Prostate gland (tissue), 2 donors: ENCODE data around the gene ADAMTS7. TPM values are rescaled to one million over a fixed set of nuclear protein-coding genes. Genes with fewer than 3 reads are reported as not detected.
"Not testable (repeated sequence)": the region's sequence is repeated elsewhere in the genome, so short reads cannot be mapped to it uniquely, and the experiment has no call there.

Experiments
- DNase-seq: peaks from one replicate; pipeline ENCODE4 v3.0.0-alpha.2; 2019; ENCODE audit warnings: low spot score
- H3K27ac ChIP-seq, 2 donors: fragments of 200-600 bp; sonication (generic); 2 replicates each; pipeline ENCODE4 v1.5.1; 2017 to 2019
- H3K27me3 ChIP-seq: fragments of 200-600 bp; sonication (generic); replicated peaks from 2 replicates; pipeline ENCODE4 v1.5.1; 2019; ENCODE audit not compliant: insufficient read depth
- H3K36me3 ChIP-seq, 2 donors: fragments of 200-600 bp; sonication (generic); 1 replicate in 1 of 2; 2 replicates in 1 of 2; pipeline versions ENCODE4 v1.5.1 to v1.8.1; 2017 to 2019
- H3K4me1 ChIP-seq: fragments of 200-600 bp; sonication (generic); replicated peaks from 2 replicates; pipeline ENCODE4 v1.5.1; 2019
- H3K4me3 ChIP-seq, 2 donors: fragments of 200-600 bp; sonication (generic); 2 replicates each; pipeline ENCODE4 v1.5.1; 2017 to 2019
- H3K9me3 ChIP-seq: fragments of 200-600 bp; sonication (generic); 2 replicates; pipeline ENCODE4 v1.5.1; 2017
- CTCF ChIP-seq, 4 experiments: fragments of 200-600 bp in 2 of 4; fragments of 450-650 bp in 2 of 4; sonication (generic) in 2 of 4; IDR thresholded peaks; 1 replicate in 3 of 4; 2 replicates in 1 of 4; pipeline ENCODE4 v1.5.1; 2016 to 2019; ENCODE audit warnings: antibody characterized with exemption in 4 of 4, mild to moderate bottlenecking in 2 of 4, moderate library complexity in 2 of 4
- POLR2A ChIP-seq: fragments of 450-650 bp; IDR thresholded peaks from one replicate; pipeline ENCODE4 v1.6.1; 2016; ENCODE audit warnings: antibody characterized with exemption, mild to moderate bottlenecking
- POLR2AphosphoS5 ChIP-seq: sonication (generic); formaldehyde crosslinking; IDR thresholded peaks from one replicate; pipeline ENCODE4 v1.6.1; 2017; ENCODE audit warnings: antibody characterized with exemption
- WGBS: methylation state at CpG from one replicate; pipeline ENCODE4 v1.1.5; 2018; 5-methylcytosine and 5-hydroxymethylcytosine counted together
- intact Hi-C: fragments of 100-400 bp; cut with DNase I; formaldehyde crosslinking; loops from one replicate; pipeline ENCODE4 v1.14.2; 2022
- total RNA-seq, 2 donors: library from RNA; depleted of rRNA; stranded (reverse); fragments of >200 nt; gene quantifications; one replicate each; pipeline ENCODE4 v1.1.0, GENCODE V29; 2016

ADAMTS7 gene
- total RNA-seq, 2 donors from 2014 or later, result 1.6 to 7.8 TPM

DNA sequence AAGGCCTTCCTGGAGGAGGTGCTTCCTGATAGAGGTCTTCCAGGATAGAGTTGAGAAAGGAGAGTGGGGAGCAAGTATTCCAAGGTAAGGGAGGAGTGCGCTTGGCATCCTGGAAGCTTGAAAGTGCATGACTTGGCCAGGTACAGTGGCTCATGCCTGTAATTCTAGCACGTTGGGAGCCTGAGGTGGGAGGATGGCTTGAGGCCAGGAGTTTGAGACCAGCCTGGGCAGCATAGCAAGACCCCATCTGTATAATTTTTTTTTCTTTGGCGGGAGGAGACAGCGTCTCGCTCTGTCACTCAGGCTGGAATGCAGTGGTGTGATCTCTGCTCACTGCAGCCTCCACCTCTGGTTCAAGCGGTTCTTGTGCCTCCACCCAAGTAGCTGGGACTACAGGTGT, 42.2 kb upstream of the ADAMTS7 start:
- H3K9me3 ChIP-seq, result no peaks in the 10 kb centered on the region
- WGBS, result 96% methylated on average over 6 of the region's 6 CpGs
- H3K36me3 ChIP-seq, result no peaks in the 10 kb centered on the region
- no peak overlapping the region for H3K4me3 ChIP-seq
- H3K27ac ChIP-seq, result no peak overlapping the region
- intact Hi-C loops, result no loop called here
- no peak for DNase-seq
- TF ChIP-seq POLR2AphosphoS5 (no peak), POLR2A (no peak), CTCF (IDR thresholded peaks at IDR 0.05) (no peak)
- no peaks in the 10 kb centered on the region for H3K27me3 ChIP-seq
- no peaks in the 10 kb centered on the region for H3K4me1 ChIP-seq

GRCh38 chr15:78850941-78851755, 39.9 kb upstream of the ADAMTS7 start:
- intact Hi-C loops, result no loop called here
- H3K27ac ChIP-seq, result no peak overlapping the region
- WGBS, result 43% methylated on average over 6 of the region's 6 CpGs

DNA sequence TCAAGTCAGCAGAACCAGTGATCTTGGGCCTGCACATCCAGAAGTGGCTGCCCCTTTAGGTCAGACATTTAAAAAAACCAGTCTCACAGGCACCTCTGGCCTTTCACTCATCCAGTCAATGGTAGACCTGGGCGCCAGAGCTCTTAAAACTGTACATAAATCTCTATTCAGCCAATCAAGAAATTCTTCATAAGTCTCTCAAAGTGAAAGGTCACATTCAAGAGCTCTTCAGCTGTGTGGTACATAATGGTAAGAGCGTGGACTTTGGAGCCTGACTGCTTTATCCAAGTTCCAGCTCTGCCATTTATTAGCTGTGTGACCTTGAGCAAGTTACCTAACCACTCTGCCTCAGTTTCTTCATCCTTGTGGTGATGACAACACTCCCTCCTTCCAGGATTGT, 39.1 kb upstream of the ADAMTS7 start:
- WGBS, result 90% methylated on average over 2 of the region's 2 CpGs
- DNase-seq, result no peak

More at GRCh38 chr15:78850941-78851755, 39.9 kb upstream of the ADAMTS7 start:
- Histone ChIP-seq H3K27me3 (no peaks in the 10 kb centered on the region), H3K4me3 (no peak overlapping the region), H3K9me3 (no peaks in the 10 kb centered on the region), H3K36me3 (no peaks in the 10 kb centered on the region), H3K4me1 (no peaks in the 10 kb centered on the region)
- no peak for DNase-seq
- no peak for TF ChIP-seq POLR2AphosphoS5
- TF ChIP-seq CTCF (IDR thresholded peaks at IDR 0.05), result no peak
- no peak for TF ChIP-seq POLR2A

DNA sequence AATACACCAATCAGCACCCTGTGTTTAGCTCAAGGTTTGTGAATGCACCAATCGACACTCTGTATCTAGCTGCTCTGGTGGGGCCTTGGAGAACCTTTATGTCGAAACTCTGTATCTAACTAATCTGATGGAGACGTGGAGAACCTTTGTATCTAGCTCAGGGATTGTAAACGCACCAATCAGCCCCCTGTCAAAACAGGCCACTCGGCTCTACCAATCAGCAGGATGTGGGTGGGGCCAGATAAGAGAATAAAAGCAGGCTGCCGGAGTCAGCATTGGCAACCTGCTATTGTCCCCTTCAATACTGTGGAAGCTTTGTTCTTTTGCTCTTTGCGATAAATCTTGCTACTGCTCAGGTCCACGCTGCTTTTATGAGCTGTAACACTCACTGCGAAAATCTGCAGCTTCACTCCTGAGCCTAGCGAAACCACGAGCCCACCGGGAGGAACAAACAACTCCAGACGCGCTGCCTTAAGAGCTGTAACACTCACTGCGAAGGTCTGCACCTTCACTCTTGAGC, 36.2 kb upstream of the ADAMTS7 start:
- intact Hi-C loops, DNase-seq, H3K36me3 ChIP-seq, H3K27ac ChIP-seq, H3K9me3 ChIP-seq, H3K4me1 ChIP-seq, H3K4me3 ChIP-seq, H3K27me3 ChIP-seq: not testable (repeated sequence)
- WGBS, result 80% methylated on average over 15 of the region's 15 CpGs

More for the DNA sequence above, 39.1 kb upstream of the ADAMTS7 start:
- Histone ChIP-seq H3K9me3 (no peaks in the 10 kb centered on the region), H3K27ac (no peak overlapping the region), H3K36me3 (no peaks in the 10 kb centered on the region), H3K4me3 (no peak overlapping the region), H3K27me3 (no peaks in the 10 kb centered on the region), H3K4me1 (no peaks in the 10 kb centered on the region)
- TF ChIP-seq POLR2AphosphoS5 (no peak), CTCF (IDR thresholded peaks at IDR 0.05) (no peak), POLR2A (no peak)
- intact Hi-C loops, result no loop called here

DNA sequence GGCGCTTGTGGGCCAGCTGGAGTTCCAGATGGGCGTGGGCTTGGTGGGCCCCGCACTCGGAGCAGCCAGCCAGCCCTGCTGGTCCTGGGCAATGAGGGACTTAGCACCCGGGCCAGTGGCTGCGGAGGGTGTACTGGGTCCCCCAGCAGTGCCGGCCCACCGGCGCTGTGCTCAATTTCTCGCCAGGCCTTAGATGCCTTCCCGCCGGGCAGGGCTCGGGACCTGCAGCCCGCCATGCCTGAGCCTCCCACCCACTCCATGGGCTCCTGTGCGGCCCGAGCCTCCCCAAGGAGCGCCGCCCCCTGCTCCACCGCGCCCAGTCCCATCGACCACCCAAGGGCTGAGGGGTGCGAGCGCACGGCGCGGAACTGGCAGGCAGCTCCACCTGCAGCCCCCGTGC, 35.6 kb upstream of the ADAMTS7 start:
- H3K9me3 ChIP-seq, DNase-seq, H3K27ac ChIP-seq, H3K36me3 ChIP-seq, H3K4me1 ChIP-seq, intact Hi-C loops, H3K27me3 ChIP-seq, H3K4me3 ChIP-seq: not testable (repeated sequence)
- WGBS, result 86% methylated on average over 27 of the region's 27 CpGs

GRCh38 chr15:78842519-78842918, 31.3 kb upstream of the ADAMTS7 start:
- H3K4me3 ChIP-seq, result no peak overlapping the region
- no peaks in the 10 kb centered on the region for H3K4me1 ChIP-seq
- H3K9me3 ChIP-seq, result no peaks in the 10 kb centered on the region
- no peak for DNase-seq
- WGBS, result 63% methylated on average over 3 of the region's 3 CpGs
- no peaks in the 10 kb centered on the region for H3K36me3 ChIP-seq
- no peaks in the 10 kb centered on the region for H3K27me3 ChIP-seq
- TF ChIP-seq CTCF (IDR thresholded peaks at IDR 0.05), result no peak
- TF ChIP-seq POLR2AphosphoS5, result no peak
- no peak for TF ChIP-seq POLR2A
- no peak overlapping the region for H3K27ac ChIP-seq
- intact Hi-C loops, result no loop called here
